Fibroblast of skin of left biceps (primary cell): ENCODE data around the gene FAM107A.

Experiments
- DNase-seq, 2 experiments: peaks; one replicate each; pipeline ENCODE4 v3.0.0-alpha.2; 2013; ENCODE audit warnings: low read depth in 2 of 2

FAM107A gene

GRCh38 chr3:58518291-58518789 lies 58.9 kb downstream of the FAM107A start:
- no peak for DNase-seq

GRCh38 chr3:58514405-58514804 lies 62.8 kb downstream of the FAM107A start:
- DNase-seq: no peak
